Activated gamma-delta T cell treated with Interleukin-2 at 50 U/mL for 16 hours (primary cell): Measurements from ENCODE around the gene TNS2.

ENCODE experiments used
- DNase-seq: peaks from one replicate; pipeline ENCODE4 v3.0.0-alpha.2; 2020

The TNS2 gene

GRCh38 chr12:53044896-53045695, 4.8 kb upstream of the TNS2 start:
- DNase-seq = no peak

- no peak for DNase-seq
Observed at GRCh38 chr12:53045696-53046045, 4.2 kb upstream of the TNS2 start.

GRCh38 chr12:53046655-53047220, 3.1 kb upstream of the TNS2 start:
- no peak for DNase-seq

- DNase-seq = peak; percentile 66
Observed at GRCh38 chr12:53047221-53048032, 2.4 kb upstream of the TNS2 start.

GRCh38 chr12:53048033-53048779, 1.7 kb upstream of the TNS2 start:
- no peak for DNase-seq

- no peak for DNase-seq
Observed at GRCh38 chr12:53048780-53049401, 974 bp upstream of the TNS2 start.

GRCh38 chr12:53050426-53051057, 677 bp downstream of the TNS2 start:
- DNase-seq = no peak

- no peak for DNase-seq
Observed at GRCh38 chr12:53051058-53051880, 1.4 kb downstream of the TNS2 start.

GRCh38 chr12:53051881-53052412, 2.1 kb downstream of the TNS2 start:
- DNase-seq = no peak

- DNase-seq = no peak
Observed at GRCh38 chr12:53052419-53053217, 2.8 kb downstream of the TNS2 start.

- peak; percentile 56 for DNase-seq
Observed at GRCh38 chr12:53053218-53054111, 3.6 kb downstream of the TNS2 start.

GRCh38 chr12:53054112-53054878, 4.4 kb downstream of the TNS2 start:
- peak; percentile 89 for DNase-seq

- DNase-seq = no peak
Observed at GRCh38 chr12:53055471-53056266, 5.8 kb downstream of the TNS2 start.

- DNase-seq = no peak
Observed at GRCh38 chr12:53056296-53056695, 6.4 kb downstream of the TNS2 start.

- DNase-seq = no peak
Observed at GRCh38 chr12:53056901-53057300, 7.0 kb downstream of the TNS2 start.

- DNase-seq = no peak
Observed at GRCh38 chr12:53057816-53058500, 8.1 kb downstream of the TNS2 start.
